IMR-90 (cell line): ENCODE measurements around the gene PALLD. TPM values are rescaled to one million over a fixed set of nuclear protein-coding genes. Genes with fewer than 3 reads are reported as not detected.

Experiments
- ATAC-seq: fragments of 200-7000 bp; cut with Tn5 transposase; 2 replicates; pipeline ENCODE4 v1.9.1; 2020; ENCODE audit warnings: low read depth, mild to moderate bottlenecking, moderate library complexity
- BruUV-seq: library from RNA; stranded (reverse); fragments of 400-500 nt; replicated peaks from 2 replicates; lab custom pipeline; 2021; lab: Mats Ljungman, UMichigan
- CTCF ChIA-PET: fragments of 300-600 bp; formaldehyde crosslinking; extraction: SDS; loops from one replicate; lab custom pipeline; 2021; ENCODE audit warnings: antibody characterized with exemption; lab: Yijun Ruan, JAX
- POLR2A ChIA-PET: fragments of 300-600 bp; sonication (Branson Sonifier 250); formaldehyde crosslinking; loops from one replicate; lab custom pipeline; 2022; ENCODE audit warnings: antibody characterized with exemption; ENCODE audit not compliant: unreplicated experiment; lab: Charles Lee
- DNase-seq: peaks from one replicate; pipeline ENCODE4 v3.0.0; 2013
- H2AFZ ChIP-seq: replicated peaks from 2 replicates; pipeline ENCODE3; 2013; ENCODE audit warnings: low read length, mild to moderate bottlenecking; ENCODE audit not compliant: poor library complexity
- H2AK5ac ChIP-seq: 2 replicates; pipeline ENCODE4 v1.6.1; 2013; ENCODE audit warnings: low read depth, low read length, inconsistent platforms
- H2AK9ac ChIP-seq: replicated peaks from 2 replicates; pipeline ENCODE3; 2013; ENCODE audit warnings: mild to moderate bottlenecking, low read depth, low read length, moderate library complexity; ENCODE audit not compliant: poor library complexity
- H2BK120ac ChIP-seq: 2 replicates; pipeline ENCODE4 v1.6.1; 2013; ENCODE audit warnings: low read depth, low read length, inconsistent platforms
- H2BK15ac ChIP-seq: 3 replicates; pipeline ENCODE4 v1.6.1; 2013; ENCODE audit warnings: low read depth, low read length, inconsistent platforms
- H2BK20ac ChIP-seq: 2 replicates; pipeline ENCODE4 v1.6.1; 2013; ENCODE audit warnings: low read depth, mild to moderate bottlenecking, inconsistent platforms, low read length, moderate library complexity
- H2BK5ac ChIP-seq: 2 replicates; pipeline ENCODE4 v1.6.1; 2013; ENCODE audit warnings: mild to moderate bottlenecking, low read depth, low read length, inconsistent platforms; ENCODE audit not compliant: poor library complexity, severe bottlenecking
- H3K14ac ChIP-seq: replicated peaks from 2 replicates; pipeline ENCODE4 v1.6.1; 2013; ENCODE audit warnings: low read depth, low read length, inconsistent platforms
- H3K18ac ChIP-seq: 2 replicates; pipeline ENCODE4 v1.6.1; 2013; ENCODE audit warnings: low read depth, low read length, control low read depth
- H3K23ac ChIP-seq: 2 replicates; pipeline ENCODE4 v1.6.1; 2013; ENCODE audit warnings: low read depth, low read length, inconsistent platforms
- H3K27ac ChIP-seq: 2 replicates; pipeline ENCODE4 v1.5.1; 2013; ENCODE audit warnings: mild to moderate bottlenecking, control low read depth, low read length; ENCODE audit not compliant: insufficient read depth
- H3K27me3 ChIP-seq: 2 replicates; pipeline ENCODE4 v1.6.1; 2013; ENCODE audit warnings: low read length; ENCODE audit not compliant: control insufficient read depth, insufficient read depth
- H3K36me3 ChIP-seq: 2 replicates; pipeline ENCODE4 v1.6.1; 2013; ENCODE audit warnings: low read length, mixed read lengths; ENCODE audit not compliant: control insufficient read depth, insufficient read depth
- H3K4ac ChIP-seq: 2 replicates; pipeline ENCODE4 v1.6.1; 2013; ENCODE audit warnings: low read depth, low read length, inconsistent platforms
- H3K4me1 ChIP-seq: 2 replicates; pipeline ENCODE4 v1.6.1; 2013; ENCODE audit warnings: low read length, mixed read lengths; ENCODE audit not compliant: control insufficient read depth, insufficient read depth
- H3K4me2 ChIP-seq: 2 replicates; pipeline ENCODE4 v1.6.1; 2013; ENCODE audit warnings: low read depth, mild to moderate bottlenecking, control low read depth, low read length, moderate library complexity
- H3K4me3 ChIP-seq: 2 replicates; pipeline ENCODE4 v1.5.1; 2013; ENCODE audit warnings: low read depth, mild to moderate bottlenecking, control low read depth, low read length, moderate library complexity; ENCODE audit not compliant: insufficient read depth
- H3K56ac ChIP-seq: 2 replicates; pipeline ENCODE4 v1.6.1; 2013; ENCODE audit warnings: low read length, inconsistent platforms; ENCODE audit not compliant: insufficient read depth; ENCODE audit errors: extremely low read depth
- H3K79me1 ChIP-seq, 2 experiments: 2 replicates each; pipeline ENCODE4 v1.6.1; 2013; ENCODE audit warnings: low read length in 2 of 2, inconsistent platforms in 1 of 2, low read depth in 1 of 2
- H3K9ac ChIP-seq: 2 replicates; pipeline ENCODE4 v1.6.1; 2013; ENCODE audit warnings: low read depth, low read length, control low read depth
- H3K9me1 ChIP-seq: 2 replicates; pipeline ENCODE4 v1.6.1; 2013; ENCODE audit warnings: low read length, inconsistent platforms; ENCODE audit not compliant: insufficient read depth
- H3K9me3 ChIP-seq: 2 replicates; pipeline ENCODE4 v1.6.1; 2013; ENCODE audit warnings: low read length; ENCODE audit not compliant: control insufficient read depth, insufficient read depth
- H4K20me1 ChIP-seq: 2 replicates; pipeline ENCODE4 v1.6.1; 2013; ENCODE audit warnings: low read length, inconsistent platforms; ENCODE audit not compliant: insufficient read depth
- H4K5ac ChIP-seq: 2 replicates; pipeline ENCODE4 v1.6.1; 2013; ENCODE audit warnings: mild to moderate bottlenecking, low read depth, low read length, control low read depth
- H4K8ac ChIP-seq, 2 experiments: 2 replicates each; pipeline ENCODE4 v1.6.1; 2013; ENCODE audit warnings: low read depth in 2 of 2, low read length in 2 of 2, control low read depth in 1 of 2, inconsistent platforms in 1 of 2
- H4K91ac ChIP-seq: 2 replicates; pipeline ENCODE4 v1.6.1; 2013; ENCODE audit warnings: low read depth, low read length, inconsistent platforms; ENCODE audit not compliant: insufficient read depth
- BHLHE40 ChIP-seq: fragments of 150-350 bp; IDR thresholded peaks from 2 replicates; pipeline ENCODE4 v1.6.1; 2016; ENCODE audit warnings: mild to moderate bottlenecking, low read depth, low read length
- CHD1 ChIP-seq: IDR thresholded peaks from 2 replicates; pipeline ENCODE4 v1.6.1; 2012; ENCODE audit warnings: low read depth, low read length, improper control_type of control experiment
- CTCF ChIP-seq: conservative IDR thresholded peaks from 2 replicates; pipeline ENCODE4 v1.5.1; 2012; ENCODE audit warnings: mild to moderate bottlenecking, low read depth, low read length, improper control_type of control experiment
- ELK1 ChIP-seq: fragments of 150-350 bp; IDR thresholded peaks from 2 replicates; pipeline ENCODE4 v1.6.1; 2016; ENCODE audit warnings: low read depth, mild to moderate bottlenecking, low read length, moderate library complexity, borderline replicate concordance
- FOS ChIP-seq: fragments of 150-350 bp; IDR thresholded peaks from 2 replicates; pipeline ENCODE4 v1.6.1; 2016; ENCODE audit warnings: low read depth, low read length
- MAFK ChIP-seq: IDR thresholded peaks from 2 replicates; pipeline ENCODE4 v1.6.1; 2012; ENCODE audit warnings: low read depth, low read length, improper control_type of control experiment
- MAZ ChIP-seq: IDR thresholded peaks from 2 replicates; pipeline ENCODE4 v1.6.1; 2012; ENCODE audit warnings: low read depth, mild to moderate bottlenecking, low read length, improper control_type of control experiment, moderate library complexity, borderline replicate concordance
- MXI1 ChIP-seq: IDR thresholded peaks from 2 replicates; pipeline ENCODE4 v1.6.1; 2012; ENCODE audit warnings: low read depth, mild to moderate bottlenecking, low read length, moderate library complexity, borderline replicate concordance
- NFE2L2 ChIP-seq: fragments of 150-350 bp; IDR thresholded peaks from 2 replicates; pipeline ENCODE4 v1.6.1; 2016; ENCODE audit warnings: low read depth, mild to moderate bottlenecking, low read length
- POLR2A ChIP-seq: IDR thresholded peaks from 2 replicates; pipeline ENCODE4 v1.6.1; 2012; ENCODE audit warnings: mild to moderate bottlenecking, low read depth, low read length
- RAD21 ChIP-seq: IDR thresholded peaks from 2 replicates; pipeline ENCODE4 v1.6.1; 2012; ENCODE audit warnings: low read length, improper control_type of control experiment
- RCOR1 ChIP-seq: IDR thresholded peaks from 2 replicates; pipeline ENCODE4 v1.6.1; 2012; ENCODE audit warnings: mild to moderate bottlenecking, low read length, improper control_type of control experiment; ENCODE audit not compliant: insufficient replicate concordance
- RFX5 ChIP-seq: IDR thresholded peaks from 2 replicates; pipeline ENCODE4 v1.8.0; 2012; ENCODE audit warnings: low read depth, mild to moderate bottlenecking, low read length, moderate library complexity
- USF2 ChIP-seq: fragments of 150-350 bp; IDR thresholded peaks from 2 replicates; pipeline ENCODE4 v1.6.1; 2017; ENCODE audit warnings: mild to moderate bottlenecking, antibody characterized with exemption, low read length, low read depth
- WGBS, 2 experiments: methylation state at CpG; one replicate each; pipeline versions ENCODE4 v1.1.5 to v1.1.7; 2013; ENCODE audit warnings: missing lambda C conversion rate in 2 of 2; ENCODE audit not compliant: insufficient read length in 1 of 2; ENCODE audit errors: extremely low coverage in 2 of 2; 5-methylcytosine and 5-hydroxymethylcytosine counted together
- dilution Hi-C: fragments of 300-500 bp; cut with HindIII; formaldehyde crosslinking; loops from one replicate; pipeline ENCODE4 v1.14.3; 2018; ENCODE audit warnings: low sequenced_read_pairs; ENCODE audit not compliant: unreplicated experiment
- in situ Hi-C: fragments of 300-500 bp; cut with MboI; formaldehyde crosslinking; loops from 3 replicates; pipeline ENCODE4 v1.14.3; 2019; ENCODE audit warnings: low sequenced_read_pairs, inconsistent platforms, mixed read lengths
- intact Hi-C: fragments of 100-400 bp; cut with micrococcal nuclease; formaldehyde crosslinking; loops from 2 replicates; pipeline ENCODE4 v1.10.0; 2022
- polyA plus RNA-seq, 3 experiments: library from polyadenylated mRNA; depleted of rRNA; stranded (reverse); fragments of >200 nt; gene quantifications; 2 replicates each; pipeline ENCODE4 v1.2.3, GENCODE V29; 2012; ENCODE audit warnings: low replicate concordance in 1 of 3
- total RNA-seq: library from RNA; depleted of rRNA; stranded (reverse); fragments of >200 nt; gene quantifications from 2 replicates; pipeline ENCODE4 v1.2.3, GENCODE V29; 2012

Gene PALLD
- total and polyA plus RNA-seq, 2 of the 4 experiments (the other 2 are of a cell fraction), result 91.0 to 91.9 TPM

- no peak overlapping the region for H2AK9ac ChIP-seq
- no peak for DNase-seq
- no peak overlapping the region for H2BK120ac ChIP-seq
- no peak overlapping the region for H4K5ac ChIP-seq
- intact Hi-C loops, result no loop called here
- H3K18ac ChIP-seq, result no peak overlapping the region
- no peaks in the 10 kb centered on the region for H3K9me1 ChIP-seq
- no peak overlapping the region for H3K9ac ChIP-seq
- H3K36me3 ChIP-seq, result no peaks in the 10 kb centered on the region
- H3K4ac ChIP-seq, result no peak overlapping the region
- dilution Hi-C loops, result no loop called here
- CTCF ChIA-PET, result no interaction called here
- H2BK5ac ChIP-seq, result no peak overlapping the region
- no peak overlapping the region for H4K8ac ChIP-seq
- no peak overlapping the region for H2BK15ac ChIP-seq
- POLR2A ChIA-PET, result no interaction called here
- no peak overlapping the region for H3K14ac ChIP-seq
- H3K23ac ChIP-seq, result no peak overlapping the region
- TF ChIP-seq MXI1 (no peak), RFX5 (no peak), USF2 (no peak), MAZ (no peak), FOS (no peak), MAFK (no peak), CHD1 (no peak), NFE2L2 (no peak), CTCF (no peak), RCOR1 (no peak), BHLHE40 (no peak), ELK1 (no peak), POLR2A (no peak), RAD21 (no peak)
- ATAC-seq, result no peak
- 91% methylated on average over 1 of the region's 2 CpGs; no CpG with 5 or more reads in 1 of the 2 experiments for WGBS, 2 experiments
- no peak overlapping the region for H3K4me3 ChIP-seq
- H3K4me2 ChIP-seq, result no peak overlapping the region
- no peak overlapping the region for H3K56ac ChIP-seq
- no peaks in the 10 kb centered on the region for H3K27me3 ChIP-seq
- H2BK20ac ChIP-seq, result no peak overlapping the region
- in situ Hi-C loops, result no loop called here
- no peaks in the 10 kb centered on the region for H3K9me3 ChIP-seq
- no peak overlapping the region for H3K27ac ChIP-seq
- H2AK5ac ChIP-seq, result no peak overlapping the region
- no peaks in the 10 kb centered on the region for H3K79me1 ChIP-seq
- H2AFZ ChIP-seq, result no peak overlapping the region
- no TSS peak for BruUV-seq
- H3K4me1 ChIP-seq, result no peaks in the 10 kb centered on the region
- H4K91ac ChIP-seq, result no peak overlapping the region
- no peaks in the 10 kb centered on the region for H4K20me1 ChIP-seq
Measured at GRCh38 chr4:168955674-168956073, 458.8 kb downstream of the PALLD start.
